Measurements from ENCODE around the gene MAU2. TPM values are rescaled to one million over a fixed set of nuclear protein-coding genes. Genes with fewer than 3 reads are reported as not detected.

MAU2 gene
- total RNA-seq, 1 donor from 2014 or later = 75.7 TPM

DNA sequence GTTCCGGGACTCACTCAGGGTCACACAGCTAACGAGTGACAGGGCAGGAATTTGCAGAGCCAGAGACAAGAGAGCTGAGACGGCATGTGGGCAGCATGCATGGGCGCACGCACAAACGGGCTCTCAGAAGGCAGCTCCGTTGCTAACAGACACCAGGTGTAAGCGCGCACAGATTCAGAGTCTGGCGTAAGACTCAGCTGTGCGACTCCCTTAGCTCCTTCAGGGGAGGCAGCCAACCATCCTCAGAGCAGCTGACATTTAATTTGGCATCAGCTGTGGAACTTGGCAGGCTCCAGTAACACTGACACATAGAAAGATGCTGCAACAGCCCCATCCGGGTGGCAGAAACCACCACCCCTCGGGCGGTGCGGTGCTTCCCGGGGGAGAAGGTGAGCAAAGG, 40.1 kb upstream of the MAU2 start:
- Mint-ChIP-seq H3K27me3 (ENCODE audit: unreplicated experiment) (no peaks in the 10 kb centered on the region), H3K4me3 (ENCODE audit: unreplicated experiment) (no peak overlapping the region), H3K9me3 (ENCODE audit: unreplicated experiment) (no peaks in the 10 kb centered on the region), H3K4me1 (ENCODE audit: unreplicated experiment) (no peaks in the 10 kb centered on the region), H3K27ac (ENCODE audit: unreplicated experiment) (no peak overlapping the region), H3K36me3 (ENCODE audit: unreplicated experiment) (peaks cover 15% of the 10 kb centered on the region)
- TF ChIP-seq, protein P1, sequence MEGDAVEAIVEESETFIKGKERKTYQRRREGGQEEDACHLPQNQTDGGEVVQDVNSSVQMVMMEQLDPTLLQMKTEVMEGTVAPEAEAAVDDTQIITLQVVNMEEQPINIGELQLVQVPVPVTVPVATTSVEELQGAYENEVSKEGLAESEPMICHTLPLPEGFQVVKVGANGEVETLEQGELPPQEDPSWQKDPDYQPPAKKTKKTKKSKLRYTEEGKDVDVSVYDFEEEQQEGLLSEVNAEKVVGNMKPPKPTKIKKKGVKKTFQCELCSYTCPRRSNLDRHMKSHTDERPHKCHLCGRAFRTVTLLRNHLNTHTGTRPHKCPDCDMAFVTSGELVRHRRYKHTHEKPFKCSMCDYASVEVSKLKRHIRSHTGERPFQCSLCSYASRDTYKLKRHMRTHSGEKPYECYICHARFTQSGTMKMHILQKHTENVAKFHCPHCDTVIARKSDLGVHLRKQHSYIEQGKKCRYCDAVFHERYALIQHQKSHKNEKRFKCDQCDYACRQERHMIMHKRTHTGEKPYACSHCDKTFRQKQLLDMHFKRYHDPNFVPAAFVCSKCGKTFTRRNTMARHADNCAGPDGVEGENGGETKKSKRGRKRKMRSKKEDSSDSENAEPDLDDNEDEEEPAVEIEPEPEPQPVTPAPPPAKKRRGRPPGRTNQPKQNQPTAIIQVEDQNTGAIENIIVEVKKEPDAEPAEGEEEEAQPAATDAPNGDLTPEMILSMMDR (IDR thresholded peaks at IDR 0.05) = no peak
- no peak for DNase-seq (ENCODE audit: extremely low spot score, unreplicated experiment)

DNA sequence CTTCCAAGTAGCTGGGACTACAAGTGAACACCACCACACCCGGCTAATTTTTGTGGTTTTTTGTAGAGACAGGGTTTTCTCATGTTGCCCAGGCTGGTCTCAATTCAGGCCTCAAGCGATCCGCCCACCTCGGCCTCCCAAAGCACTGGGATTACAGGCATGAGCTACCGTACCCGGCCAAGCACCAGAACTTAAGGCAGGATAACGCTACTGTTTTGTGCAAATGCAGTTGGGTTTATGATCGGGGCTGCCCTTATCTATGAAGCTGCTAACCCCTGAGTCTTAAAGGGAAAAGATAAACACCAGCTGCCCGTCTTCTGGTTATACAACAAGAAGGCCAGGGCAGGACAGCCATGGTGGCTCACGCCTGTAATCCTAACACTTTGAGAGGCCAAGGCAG, 34.9 kb upstream of the MAU2 start:
- Mint-ChIP-seq H3K9me3 (ENCODE audit: unreplicated experiment) (no peaks in the 10 kb centered on the region), H3K27me3 (ENCODE audit: unreplicated experiment) (no peaks in the 10 kb centered on the region), H3K36me3 (ENCODE audit: unreplicated experiment) (peaks cover 21% of the 10 kb centered on the region), H3K4me3 (ENCODE audit: unreplicated experiment) (no peak overlapping the region), H3K4me1 (ENCODE audit: unreplicated experiment) (no peaks in the 10 kb centered on the region), H3K27ac (ENCODE audit: unreplicated experiment) (no peak overlapping the region)
- TF ChIP-seq, protein P1 (IDR thresholded peaks at IDR 0.05) = no peak
- no peak for DNase-seq (ENCODE audit: extremely low spot score, unreplicated experiment)

DNA sequence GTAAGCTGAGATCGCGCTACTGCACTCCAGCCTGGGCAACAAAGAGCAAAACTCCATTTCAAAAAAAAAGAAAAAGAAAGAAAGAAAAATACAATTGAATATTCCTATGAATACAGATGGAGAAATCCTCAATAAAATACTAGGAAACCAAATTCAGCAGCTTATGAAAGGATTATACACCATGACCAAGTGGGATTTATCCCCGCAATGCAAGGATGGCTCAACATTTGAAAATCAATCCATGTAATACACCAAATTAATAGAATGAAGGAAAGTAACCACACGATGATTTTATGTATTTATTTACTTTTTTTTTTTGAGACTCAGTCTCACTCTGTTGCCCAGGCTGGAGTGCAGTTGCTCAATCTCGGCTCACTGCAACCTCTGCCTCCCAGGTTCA, 28.0 kb upstream of the MAU2 start:
- Mint-ChIP-seq H3K4me3 (ENCODE audit: unreplicated experiment) (no peak overlapping the region), H3K4me1 (ENCODE audit: unreplicated experiment) (no peaks in the 10 kb centered on the region), H3K27me3 (ENCODE audit: unreplicated experiment) (no peaks in the 10 kb centered on the region), H3K36me3 (ENCODE audit: unreplicated experiment) (peaks cover 35% of the 10 kb centered on the region), H3K27ac (ENCODE audit: unreplicated experiment) (no peak overlapping the region), H3K9me3 (ENCODE audit: unreplicated experiment) (no peaks in the 10 kb centered on the region)
- TF ChIP-seq, protein P1 (IDR thresholded peaks at IDR 0.05) = no peak
- no peak for DNase-seq (ENCODE audit: extremely low spot score, unreplicated experiment)

DNA sequence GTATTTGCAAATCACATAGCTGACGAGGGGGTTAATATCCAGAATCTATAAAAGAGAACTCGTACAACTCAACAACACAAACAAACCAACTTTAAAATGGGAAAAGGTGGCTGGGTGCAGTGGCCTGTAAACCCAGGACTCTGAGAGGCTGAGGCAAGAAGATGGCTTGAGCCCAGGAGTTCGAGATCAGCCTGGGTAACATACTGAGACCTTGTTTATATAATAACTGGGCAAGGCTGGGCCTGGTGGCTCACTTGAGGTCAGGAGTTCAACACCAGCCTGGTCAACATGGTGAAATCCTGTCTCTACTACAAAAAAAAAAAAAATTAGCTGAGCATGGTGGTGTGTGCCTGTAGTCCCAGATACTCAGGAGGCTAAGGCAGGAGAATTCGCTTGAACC, 25.7 kb upstream of the MAU2 start:
- Mint-ChIP-seq H3K27me3 (ENCODE audit: unreplicated experiment) (no peaks in the 10 kb centered on the region), H3K9me3 (ENCODE audit: unreplicated experiment) (no peaks in the 10 kb centered on the region), H3K36me3 (ENCODE audit: unreplicated experiment) (peaks cover 30% of the 10 kb centered on the region), H3K27ac (ENCODE audit: unreplicated experiment) (no peak overlapping the region), H3K4me3 (ENCODE audit: unreplicated experiment) (no peak overlapping the region), H3K4me1 (ENCODE audit: unreplicated experiment) (no peaks in the 10 kb centered on the region)
- DNase-seq (ENCODE audit: extremely low spot score, unreplicated experiment) = no peak
- TF ChIP-seq, protein P1 (IDR thresholded peaks at IDR 0.05) = no peak

DNA sequence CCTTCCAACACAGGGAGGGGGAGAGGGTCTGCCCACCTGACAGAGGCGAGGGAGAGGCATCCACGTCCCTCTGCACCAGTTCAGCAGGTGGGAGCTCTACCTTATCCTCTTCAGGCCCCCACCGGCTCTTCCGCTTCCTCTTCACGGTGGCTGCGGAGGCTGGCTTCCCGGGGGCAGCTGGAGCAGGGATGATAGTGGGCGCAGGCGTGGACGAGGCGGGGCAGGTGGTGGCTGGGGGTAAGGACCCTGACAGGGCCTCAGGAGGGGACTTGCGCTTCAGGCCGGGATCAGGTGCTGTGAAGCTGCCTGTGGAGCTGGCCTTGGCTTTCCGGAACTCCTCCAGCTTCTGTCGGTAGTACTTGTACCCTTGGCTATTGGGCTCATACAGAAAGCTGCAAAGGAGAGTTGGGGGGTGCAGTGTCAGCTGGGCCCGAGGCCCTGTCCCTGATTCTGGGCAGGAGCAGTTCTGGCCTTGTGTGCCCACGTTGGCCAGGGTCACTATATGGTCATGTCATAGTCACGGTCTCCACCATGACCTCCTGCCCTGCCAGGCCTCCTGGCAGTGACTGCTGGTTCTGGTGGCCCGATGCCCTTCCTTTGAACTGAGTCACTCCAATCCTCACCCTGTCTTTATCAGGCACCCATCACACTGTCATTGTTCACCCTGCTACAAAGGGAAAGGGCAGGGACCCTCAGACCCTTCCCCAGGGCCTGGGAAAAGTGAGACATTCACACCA, 23.5 kb upstream of the MAU2 start:
- Mint-ChIP-seq H3K27ac (ENCODE audit: unreplicated experiment) (no peak overlapping the region), H3K4me1 (ENCODE audit: unreplicated experiment) (no peaks in the 10 kb centered on the region)

More for the DNA sequence above, 23.5 kb upstream of the MAU2 start:
- DNase-seq (ENCODE audit: extremely low spot score, unreplicated experiment) = no peak
- TF ChIP-seq, protein P1 (IDR thresholded peaks at IDR 0.05) = no peak
- Mint-ChIP-seq H3K4me3 (ENCODE audit: unreplicated experiment) (no peak overlapping the region), H3K27me3 (ENCODE audit: unreplicated experiment) (no peaks in the 10 kb centered on the region), H3K36me3 (ENCODE audit: unreplicated experiment) (peaks cover 22% of the 10 kb centered on the region), H3K9me3 (ENCODE audit: unreplicated experiment) (no peaks in the 10 kb centered on the region)

Data from osteocyte (in vitro differentiated cells).